IPS-18a (cell line): ENCODE data around the gene RBM42.

Source experiments
- H3K27ac ChIP-seq: one replicate; pipeline ENCODE4 v1.5.1; 2013; ENCODE audit warnings: low read length
- H3K27me3 ChIP-seq: one replicate; pipeline ENCODE4 v1.6.1; 2013; ENCODE audit warnings: mild to moderate bottlenecking, low read length; ENCODE audit not compliant: control insufficient read depth, insufficient read depth
- H3K36me3 ChIP-seq: one replicate; pipeline ENCODE4 v1.6.1; 2013; ENCODE audit warnings: low read depth, low read length; ENCODE audit not compliant: control insufficient read depth
- H3K4me1 ChIP-seq: one replicate; pipeline ENCODE4 v1.6.1; 2013; ENCODE audit warnings: low read depth, low read length; ENCODE audit not compliant: control insufficient read depth
- H3K4me3 ChIP-seq: one replicate; pipeline ENCODE4 v1.5.1; 2013; ENCODE audit warnings: low read length
- H3K9ac ChIP-seq: one replicate; pipeline ENCODE4 v1.6.1; 2013; ENCODE audit warnings: mild to moderate bottlenecking, low read length, moderate library complexity
- H3K9me3 ChIP-seq: one replicate; pipeline ENCODE4 v1.6.1; 2013; ENCODE audit warnings: low read depth, low read length; ENCODE audit not compliant: control insufficient read depth

RBM42 gene

GRCh38 chr19:35657904-35658700 lies 29.3 kb downstream of the RBM42 start:
- Histone ChIP-seq H3K27me3 (no peaks in the 10 kb centered on the region), H3K4me3 (no peak overlapping the region), H3K36me3 (peaks cover 35% of the 10 kb centered on the region), H3K27ac (no peak overlapping the region), H3K4me1 (no peaks in the 10 kb centered on the region), H3K9me3 (no peaks in the 10 kb centered on the region), H3K9ac (no peak overlapping the region)

GRCh38 chr19:35661995-35662340 lies 33.1 kb downstream of the RBM42 start:
- Histone ChIP-seq H3K36me3 (peaks cover 6% of the 10 kb centered on the region), H3K4me3 (no peak overlapping the region), H3K4me1 (no peaks in the 10 kb centered on the region), H3K9ac (no peak overlapping the region), H3K27ac (no peak overlapping the region), H3K27me3 (no peaks in the 10 kb centered on the region), H3K9me3 (no peaks in the 10 kb centered on the region)

- Histone ChIP-seq H3K4me1 (no peaks in the 10 kb centered on the region), H3K27ac (no peak overlapping the region), H3K27me3 (no peaks in the 10 kb centered on the region), H3K4me3 (no peak overlapping the region), H3K36me3 (no peaks in the 10 kb centered on the region), H3K9me3 (no peaks in the 10 kb centered on the region), H3K9ac (no peak overlapping the region)
Measured at GRCh38 chr19:35663981-35664380, 35.1 kb downstream of the RBM42 start.

- no peak overlapping the region for H3K9ac ChIP-seq
- peaks cover 4% of the 10 kb centered on the region for H3K27me3 ChIP-seq
- no peak overlapping the region for H3K4me3 ChIP-seq
- H3K36me3 ChIP-seq: no peaks in the 10 kb centered on the region
- H3K27ac ChIP-seq: no peak overlapping the region
- H3K4me1 ChIP-seq: no peaks in the 10 kb centered on the region
- H3K9me3 ChIP-seq: no peaks in the 10 kb centered on the region
Measured at GRCh38 chr19:35665157-35665556, 36.3 kb downstream of the RBM42 start.

- no peak overlapping the region for H3K9ac ChIP-seq
- peaks cover 4% of the 10 kb centered on the region for H3K27me3 ChIP-seq
- H3K27ac ChIP-seq: no peak overlapping the region
- H3K9me3 ChIP-seq: no peaks in the 10 kb centered on the region
- no peaks in the 10 kb centered on the region for H3K36me3 ChIP-seq
- H3K4me3 ChIP-seq: no peak overlapping the region
- no peaks in the 10 kb centered on the region for H3K4me1 ChIP-seq
Measured at GRCh38 chr19:35665604-35666003, 36.8 kb downstream of the RBM42 start.

- no peak within 1 kb of the TSS for H3K9ac ChIP-seq
Measured at GRCh38 chr19:35666251-35666913, 37.5 kb downstream of the RBM42 start, which contains the start of gene UPK1A. Gene UPK1A, plus strand, starts transcription at chr19:35666517. Its CDS starts 296 bp downstream, at chr19:35666813.

GRCh38 chr19:35669566-35669965 lies 40.7 kb downstream of the RBM42 start:
- H3K4me1 ChIP-seq: no peaks in the 10 kb centered on the region
- no peaks in the 10 kb centered on the region for H3K9me3 ChIP-seq
- H3K36me3 ChIP-seq: no peaks in the 10 kb centered on the region
- H3K9ac ChIP-seq: no peak overlapping the region
- H3K4me3 ChIP-seq: no peak overlapping the region
- peaks cover 13% of the 10 kb centered on the region for H3K27me3 ChIP-seq
- no peak overlapping the region for H3K27ac ChIP-seq

More at GRCh38 chr19:35666251-35666913, 37.5 kb downstream of the RBM42 start, which contains the start of gene UPK1A:
- H3K27ac ChIP-seq: no peak within 1 kb of the TSS
- no peak within 1 kb of the TSS for H3K4me3 ChIP-seq
- H3K36me3 ChIP-seq: no peaks in the 10 kb centered on the region
- H3K4me1 ChIP-seq: no peaks in the 10 kb centered on the region
- peaks cover 4% of the 10 kb centered on the region for H3K27me3 ChIP-seq
- no peaks in the 10 kb centered on the region for H3K9me3 ChIP-seq

GRCh38 chr19:35669974-35670373 lies 41.1 kb downstream of the RBM42 start:
- Histone ChIP-seq H3K9me3 (no peaks in the 10 kb centered on the region), H3K27ac (no peak overlapping the region), H3K4me1 (no peaks in the 10 kb centered on the region), H3K4me3 (no peak overlapping the region), H3K36me3 (no peaks in the 10 kb centered on the region), H3K9ac (no peak overlapping the region), H3K27me3 (peaks cover 13% of the 10 kb centered on the region)

- H3K27ac ChIP-seq: no peak overlapping the region
- H3K9ac ChIP-seq: no peak overlapping the region
- no peaks in the 10 kb centered on the region for H3K36me3 ChIP-seq
- no peak overlapping the region for H3K4me3 ChIP-seq
- no peaks in the 10 kb centered on the region for H3K4me1 ChIP-seq
- H3K9me3 ChIP-seq: no peaks in the 10 kb centered on the region
- peaks cover 13% of the 10 kb centered on the region for H3K27me3 ChIP-seq
Measured at GRCh38 chr19:35670686-35671085, 41.9 kb downstream of the RBM42 start.

GRCh38 chr19:35671818-35672217 lies 43.0 kb downstream of the RBM42 start:
- H3K36me3 ChIP-seq: no peaks in the 10 kb centered on the region
- H3K4me3 ChIP-seq: no peak overlapping the region
- no peak overlapping the region for H3K9ac ChIP-seq
- H3K27ac ChIP-seq: no peak overlapping the region
- no peaks in the 10 kb centered on the region for H3K9me3 ChIP-seq
- no peaks in the 10 kb centered on the region for H3K4me1 ChIP-seq
- peaks cover 13% of the 10 kb centered on the region for H3K27me3 ChIP-seq

- Histone ChIP-seq H3K4me3 (peak overlapping the region; percentile 56), H3K9me3 (no peaks in the 10 kb centered on the region), H3K36me3 (no peaks in the 10 kb centered on the region), H3K27ac (no peak overlapping the region), H3K4me1 (no peaks in the 10 kb centered on the region), H3K27me3 (peaks cover 13% of the 10 kb centered on the region), H3K9ac (no peak overlapping the region)
Measured at GRCh38 chr19:35673121-35673804, 44.4 kb downstream of the RBM42 start.
